ENCODE results near the gene KEL. TPM values are rescaled to one million over a fixed set of nuclear protein-coding genes. Genes with fewer than 3 reads are reported as not detected.

Gene KEL
- total RNA-seq, 1 donor from 2014 or later: 4.5 TPM

GRCh38 chr7:142927085-142927745, 34.9 kb downstream of the KEL start:
- DNase-seq: no peak

GRCh38 chr7:142925413-142925812, 36.8 kb downstream of the KEL start:
- no peak for DNase-seq

GRCh38 chr7:142923391-142923790, 38.8 kb downstream of the KEL start:
- no peak for DNase-seq

DNA sequence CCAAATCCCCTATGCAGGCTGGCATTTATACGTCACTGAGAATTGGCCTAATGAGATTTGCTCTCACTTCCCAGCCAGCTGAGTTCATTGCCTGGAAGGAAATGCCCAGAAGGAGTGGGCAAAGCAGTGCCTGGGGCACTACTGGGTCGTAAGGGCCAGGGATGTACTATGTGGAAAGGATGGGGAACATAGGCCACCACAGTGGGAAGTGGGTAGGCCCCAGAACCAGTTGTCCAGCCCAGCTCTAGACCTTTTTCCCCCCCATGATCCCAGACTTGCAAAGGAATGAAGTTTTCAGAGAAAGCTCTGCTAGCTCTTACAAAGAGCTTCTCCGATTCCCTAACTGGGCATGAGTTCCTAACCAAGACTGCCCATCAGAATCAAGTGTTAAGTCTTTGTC, 42.5 kb downstream of the KEL start:
- DNase-seq: no peak

- no peak for DNase-seq
Observed at GRCh38 chr7:142918901-142919300, 43.3 kb downstream of the KEL start.

DNA sequence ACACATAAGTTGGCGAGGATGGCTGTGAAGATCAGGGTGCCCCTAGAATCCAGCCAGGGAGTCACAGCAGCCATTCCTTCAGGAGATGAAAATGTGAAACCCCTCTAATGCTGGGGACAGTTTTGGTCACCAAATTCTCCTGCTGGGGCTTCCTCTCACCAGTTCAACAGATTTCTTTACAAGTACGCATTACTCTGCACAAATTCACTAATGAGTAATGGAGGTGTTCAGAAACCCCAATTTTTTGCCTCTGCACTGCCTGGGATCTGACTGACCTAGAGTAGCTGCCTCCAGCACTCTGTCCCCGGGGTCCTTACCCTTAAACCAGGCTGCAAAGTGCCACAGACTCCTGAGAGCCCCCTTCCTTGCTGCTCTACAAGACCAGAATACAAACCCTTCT, 44.7 kb downstream of the KEL start:
- DNase-seq: no peak

DNA sequence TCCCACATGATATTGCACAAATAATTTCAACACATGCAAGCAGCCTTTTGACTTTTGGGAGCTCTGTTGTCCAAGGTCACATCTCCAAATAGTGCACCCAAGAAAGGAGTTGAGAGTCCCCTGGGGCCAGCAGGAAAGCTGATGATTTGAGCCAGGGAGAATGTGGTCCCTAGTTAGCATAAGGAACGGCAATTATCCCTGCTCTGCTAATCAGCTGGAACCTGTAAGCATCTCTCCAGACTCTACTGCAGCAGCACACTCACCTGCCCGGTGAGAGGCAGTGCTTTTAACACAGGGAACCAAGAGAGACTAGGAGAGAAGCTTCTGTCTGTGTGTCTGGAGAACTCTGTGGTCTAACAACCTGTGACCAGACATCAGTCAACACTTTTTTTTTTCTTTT, 45.7 kb downstream of the KEL start:
- no peak for DNase-seq

DNA sequence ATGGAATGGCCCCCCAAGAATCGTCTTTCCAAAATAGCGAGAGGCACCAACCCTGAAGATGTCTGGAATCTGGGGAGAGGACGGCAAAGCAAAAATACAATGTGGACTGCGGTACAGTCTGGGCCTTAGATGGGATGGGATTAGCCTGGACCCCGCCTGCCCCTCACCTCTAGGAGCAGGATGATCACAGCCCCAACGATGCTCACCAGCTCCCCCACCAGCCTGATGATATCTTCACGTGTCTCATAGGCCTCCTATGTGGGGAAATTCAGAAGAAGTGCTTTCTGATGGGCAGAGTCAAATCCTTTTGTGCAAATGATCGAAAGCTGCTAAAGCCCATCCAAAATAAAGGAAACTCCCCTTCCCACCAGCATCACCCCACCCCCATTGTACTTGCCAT, 46.8 kb downstream of the KEL start:
- DNase-seq: no peak

DNA sequence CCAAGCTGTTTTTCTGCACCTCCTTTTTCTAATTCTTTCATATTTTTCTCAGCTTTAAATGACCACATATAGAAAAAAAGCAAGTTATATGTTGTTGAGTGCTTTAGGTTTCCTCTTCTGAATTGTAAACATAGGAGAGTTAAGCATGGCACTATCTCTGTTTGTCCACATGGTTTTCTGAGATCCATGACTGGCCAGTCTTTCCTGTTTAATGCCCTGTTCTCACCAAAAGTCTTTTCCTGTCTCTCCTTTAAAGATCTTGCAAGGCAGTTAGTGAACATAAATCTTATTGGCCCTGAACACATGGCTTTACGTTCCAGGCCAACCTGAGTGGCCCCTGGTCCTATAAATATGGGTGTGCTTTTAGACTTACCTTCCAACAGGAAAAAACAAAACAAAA, 48.0 kb downstream of the KEL start:
- DNase-seq: no peak

DNA sequence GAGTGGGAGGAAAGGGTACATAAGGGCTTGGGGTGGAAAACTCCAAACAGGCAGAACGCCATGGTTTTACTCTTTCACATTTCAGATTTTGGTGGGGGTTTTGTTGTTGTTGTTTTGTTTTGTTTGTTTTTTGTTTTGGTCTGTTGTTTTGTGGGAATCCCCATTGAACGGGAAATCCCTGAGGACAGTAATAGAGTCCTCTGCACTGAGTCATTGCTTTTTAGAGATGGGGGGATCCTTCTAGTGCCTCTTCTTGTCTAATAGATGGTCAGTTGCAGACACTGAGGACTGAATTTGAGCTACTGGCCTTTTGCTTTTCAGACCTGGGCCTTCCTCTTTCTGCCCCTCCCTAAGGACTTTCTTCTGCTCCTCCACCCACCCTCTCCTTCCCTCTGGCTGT, 48.6 kb downstream of the KEL start:
- DNase-seq: no peak

- DNase-seq: no peak
Observed at GRCh38 chr7:142913051-142913450, 49.1 kb downstream of the KEL start.

DNA sequence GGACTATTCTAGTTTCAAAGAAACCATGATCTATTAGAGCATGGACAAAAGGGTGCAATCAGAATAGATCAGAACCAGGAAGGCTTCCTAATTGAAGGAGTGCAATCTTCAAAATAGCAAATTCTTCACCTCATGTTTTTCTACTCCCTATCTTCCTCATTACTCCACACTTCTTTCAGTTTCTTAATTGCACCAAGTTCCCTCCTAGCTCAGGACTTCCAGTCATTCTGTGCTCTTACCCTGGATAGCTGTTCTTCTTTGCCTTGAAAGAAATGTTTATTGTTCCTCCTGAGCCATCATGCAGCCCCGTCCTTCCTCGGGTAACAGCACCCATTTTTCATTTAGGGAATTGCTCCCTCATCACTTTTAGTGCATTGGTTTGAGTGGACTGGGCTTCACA, 51.7 kb downstream of the KEL start:
- DNase-seq: no peak

- no peak for DNase-seq
Observed at GRCh38 chr7:142910031-142910433, 52.1 kb downstream of the KEL start.

- no peak for DNase-seq
Observed at GRCh38 chr7:142908921-142909890, 53.0 kb downstream of the KEL start.

- no peak for DNase-seq
Observed at GRCh38 chr7:142908290-142908689, 53.9 kb downstream of the KEL start.

DNA sequence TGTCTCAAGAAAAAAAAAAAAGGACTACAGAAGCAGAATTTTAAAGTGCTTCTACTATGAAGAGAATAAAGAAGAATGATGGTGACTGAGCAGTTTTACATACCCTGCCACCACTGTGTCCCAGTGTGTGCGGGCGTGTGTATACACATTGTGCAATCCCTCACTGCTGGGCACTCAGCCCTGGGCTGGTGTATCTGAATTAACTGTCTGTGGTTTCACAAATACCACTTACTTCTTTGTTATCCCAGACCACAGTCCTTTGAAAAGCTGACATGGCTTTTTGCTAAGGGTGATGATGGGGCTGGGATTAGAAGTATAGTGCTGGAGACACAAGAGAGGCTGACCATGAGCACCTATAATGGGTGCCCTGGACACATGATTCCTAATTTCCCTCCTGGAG, 55.5 kb downstream of the KEL start:
- DNase-seq: no peak

DNA sequence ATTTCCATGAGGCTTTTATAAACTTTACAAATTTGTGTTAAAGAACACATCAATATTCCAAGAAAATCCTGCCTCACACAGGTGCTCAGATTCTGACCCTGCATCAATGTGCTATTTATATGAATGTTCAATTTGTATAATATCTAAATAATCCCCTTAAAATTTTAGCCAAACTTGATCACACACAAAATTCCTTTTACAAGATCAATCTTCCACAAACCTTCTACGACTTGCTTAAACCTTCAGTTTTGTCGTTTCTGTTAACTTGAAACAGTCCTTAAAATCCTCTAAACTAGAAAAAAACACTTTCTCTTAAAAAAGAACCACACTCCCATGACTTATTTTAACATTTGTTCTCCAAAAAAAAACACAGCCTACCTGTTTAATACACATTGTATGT, 56.4 kb downstream of the KEL start:
- DNase-seq: no peak

- no peak for DNase-seq
Observed at GRCh38 chr7:142904128-142904527, 58.0 kb downstream of the KEL start.

DNA sequence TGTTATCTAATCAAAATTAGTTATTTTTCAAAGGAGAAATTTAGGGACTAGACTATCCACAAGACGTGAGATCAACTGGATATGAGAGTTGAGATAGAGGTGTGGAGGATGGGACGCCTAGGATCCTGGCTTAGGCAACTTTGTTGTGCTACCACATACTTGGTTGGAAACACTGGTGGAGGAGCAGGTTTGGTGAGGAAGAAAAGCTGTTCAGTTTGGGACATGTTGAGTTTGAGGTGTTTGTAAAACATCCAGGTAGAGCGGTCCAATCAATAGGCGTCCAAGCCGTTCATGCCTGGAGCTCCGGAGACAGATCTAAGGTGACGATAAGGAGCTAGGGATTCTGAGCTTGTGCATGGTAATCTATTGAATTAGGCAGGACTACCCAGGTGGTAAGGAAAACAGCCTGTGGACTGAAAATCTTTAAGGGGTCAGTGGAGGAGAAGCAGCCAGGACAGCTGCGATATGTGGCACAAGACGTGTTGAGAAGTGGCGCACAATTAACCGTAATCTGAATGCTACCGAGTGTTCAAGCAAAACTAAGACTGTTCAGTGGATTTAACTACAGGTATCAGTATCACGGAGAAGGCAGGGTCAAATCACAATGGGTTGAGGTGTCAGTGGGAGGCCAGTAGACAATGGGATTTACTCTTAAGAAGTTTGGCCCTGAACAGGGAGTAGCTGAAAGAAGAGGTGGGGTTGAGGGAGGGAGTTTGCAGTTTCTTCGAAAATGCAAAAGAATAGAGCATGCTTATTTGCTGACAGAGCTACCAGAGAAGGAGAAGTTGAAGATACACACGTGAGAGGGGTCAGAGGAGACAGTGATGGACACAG, 60.5 kb downstream of the KEL start:
- DNase-seq: no peak

GRCh38 chr7:142899661-142900060, 62.5 kb downstream of the KEL start:
- DNase-seq: no peak

- DNase-seq: no peak
Observed at GRCh38 chr7:142898377-142899170, 63.6 kb downstream of the KEL start.

- DNase-seq: no peak
Observed at GRCh38 chr7:142897691-142898090, 64.5 kb downstream of the KEL start.

Data from skin of body (tissue), 2 donors.